ENCODE results near the gene ADCY3. TPM values are rescaled to one million over a fixed set of nuclear protein-coding genes. Genes with fewer than 3 reads are reported as not detected.

Gene ADCY3
- total RNA-seq, 1 experiment from 2014 or later: 71.1 TPM

GRCh38 chr2:24771061-24771460 is 149.0 kb downstream of the ADCY3 start:
- TF ChIP-seq FOSL1 (IDR thresholded peaks at IDR 0.05; ENCODE audit: low read depth): no peak
- TF ChIP-seq POLR2A (IDR thresholded peaks at IDR 0.05; ENCODE audit: borderline replicate concordance, extremely low read depth, insufficient read depth, insufficient read length): no peak
- TF ChIP-seq POLR2AphosphoS5 (IDR thresholded peaks at IDR 0.05; ENCODE audit: low read depth, low read length): no peak
- no peak for TF ChIP-seq ZNF274 (IDR thresholded peaks at IDR 0.05; ENCODE audit: low read depth, low read length)
- TF ChIP-seq ZFX (IDR thresholded peaks at IDR 0.05): no peak
- no peak for TF ChIP-seq ELF1 (IDR thresholded peaks at IDR 0.05; ENCODE audit: borderline replicate concordance, low read depth)
- no peak for TF ChIP-seq REST (IDR thresholded peaks at IDR 0.05; ENCODE audit: low read depth)
- no peak for TF ChIP-seq SIN3A (IDR thresholded peaks at IDR 0.05; ENCODE audit: low read depth)
- TF ChIP-seq ZBTB33 (IDR thresholded peaks at IDR 0.05; ENCODE audit: extremely low read depth, insufficient replicate concordance, low read length): no peak
- no peak for TF ChIP-seq MAX (IDR thresholded peaks at IDR 0.05)
- no peaks in the 10 kb centered on the region for H3K9me3 ChIP-seq (ENCODE audit: control insufficient read depth in 1 of 2, insufficient read depth in 1 of 2, low read depth in 1 of 2, low read length in 2 of 2)
- H3K36me3 ChIP-seq (ENCODE audit: control insufficient read depth in 1 of 2, insufficient read depth in 2 of 2, low read length in 2 of 2): no peaks in the 10 kb centered on the region
- no peaks in the 10 kb centered on the region for H3K9me2 ChIP-seq (ENCODE audit: insufficient read depth)
- no peaks in the 10 kb centered on the region for H4K20me1 ChIP-seq (ENCODE audit: insufficient read depth)
- BruUV-seq (replicated peaks): no TSS peak
- ChIA-PET POLR2A (no interaction called here), RAD21 (ENCODE audit: low non-redundant PET in 1 of 2, low total read pairs in 2 of 2, uncharacterized antibody in 2 of 2, unreplicated experiment in 2 of 2) (no interaction called here), CTCF (no interaction called here)
- H3K27ac ChIP-seq (ENCODE audit: low read depth, low read length): no peak overlapping the region
- ATAC-seq: no peak
- peaks cover 6 to 20% of the 10 kb centered on the region in 2 experiments; a peak in 3 of 4 replicates for H3K4me1 ChIP-seq (ENCODE audit: control insufficient read depth in 1 of 2, insufficient read depth in 2 of 2, low read length in 2 of 2)
- intact Hi-C loops (cut with micrococcal nuclease): no loop called here
- no peak for DNase-seq (ENCODE audit: low read depth, low spot score)
- H3K9ac ChIP-seq (ENCODE audit: low read length): no peak overlapping the region
- H3K27me3 ChIP-seq (ENCODE audit: insufficient read depth, low read length): no peaks in the 10 kb centered on the region
- no peak overlapping the region for H3K4me2 ChIP-seq (ENCODE audit: low read length)
- no peak overlapping the region for H2AFZ ChIP-seq (ENCODE audit: low read depth, low read length, poor library complexity, severe bottlenecking)
- H3K79me2 ChIP-seq (ENCODE audit: insufficient read depth, low read length): no peaks in the 10 kb centered on the region
- no peak overlapping the region for H3K4me3 ChIP-seq (replicated peaks in 1 of 2; ENCODE audit: low read depth in 1 of 2, low read length in 2 of 2)

Other genes starting within 250 kb of the ADCY3 start
- 24.3 TPM for gene PTRHD1, start 126.8 kb downstream of the ADCY3 start, total RNA-seq (2021; ENCODE audit: unreplicated experiment)
- 27.9 TPM for gene CENPO, start 126.8 kb downstream of the ADCY3 start, total RNA-seq (2021; ENCODE audit: unreplicated experiment)
- gene DNAJC27, start 51.7 kb upstream of the ADCY3 start, total RNA-seq (2021; ENCODE audit: unreplicated experiment): 4.6 TPM
- 0.96 TPM for gene EFR3B, start 121.8 kb upstream of the ADCY3 start, total RNA-seq (2021; ENCODE audit: unreplicated experiment)
- gene POMC, start 248.3 kb upstream of the ADCY3 start, total RNA-seq (2021; ENCODE audit: unreplicated experiment): not detected

Data from HCT116 (cell line).